GM12801 (cell line): ENCODE measurements around the gene GTF2F1.

ENCODE experiments used
- TF ChIP-seq, protein P1 (sequence below): IDR thresholded peaks from one replicate; pipeline ENCODE4 v1.5.1; 2011; ENCODE audit warnings: control low read depth; ENCODE audit not compliant: insufficient read length; ENCODE audit errors: extremely low read depth

GTF2F1 gene

DNA sequence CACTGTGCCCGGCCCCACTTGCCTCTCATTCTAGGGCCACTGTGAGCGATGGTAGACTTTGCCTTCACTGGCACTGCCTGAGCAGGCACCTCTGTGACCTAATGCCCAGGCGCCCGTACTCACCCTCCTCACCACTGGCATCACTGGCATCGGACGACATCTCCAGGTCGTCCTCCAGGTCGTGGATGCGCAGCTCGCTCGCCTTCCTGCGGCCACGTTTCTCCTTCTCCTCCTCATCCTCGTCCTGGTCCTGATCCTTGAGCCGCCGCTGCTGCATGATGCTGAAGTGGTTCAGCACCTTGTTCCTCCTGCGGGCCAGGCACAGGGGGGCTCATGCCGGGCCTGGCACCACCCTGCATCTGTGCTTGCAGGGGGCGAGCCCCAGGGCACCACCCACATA lies 9.8 kb downstream of the GTF2F1 start:
- TF ChIP-seq, protein P1, sequence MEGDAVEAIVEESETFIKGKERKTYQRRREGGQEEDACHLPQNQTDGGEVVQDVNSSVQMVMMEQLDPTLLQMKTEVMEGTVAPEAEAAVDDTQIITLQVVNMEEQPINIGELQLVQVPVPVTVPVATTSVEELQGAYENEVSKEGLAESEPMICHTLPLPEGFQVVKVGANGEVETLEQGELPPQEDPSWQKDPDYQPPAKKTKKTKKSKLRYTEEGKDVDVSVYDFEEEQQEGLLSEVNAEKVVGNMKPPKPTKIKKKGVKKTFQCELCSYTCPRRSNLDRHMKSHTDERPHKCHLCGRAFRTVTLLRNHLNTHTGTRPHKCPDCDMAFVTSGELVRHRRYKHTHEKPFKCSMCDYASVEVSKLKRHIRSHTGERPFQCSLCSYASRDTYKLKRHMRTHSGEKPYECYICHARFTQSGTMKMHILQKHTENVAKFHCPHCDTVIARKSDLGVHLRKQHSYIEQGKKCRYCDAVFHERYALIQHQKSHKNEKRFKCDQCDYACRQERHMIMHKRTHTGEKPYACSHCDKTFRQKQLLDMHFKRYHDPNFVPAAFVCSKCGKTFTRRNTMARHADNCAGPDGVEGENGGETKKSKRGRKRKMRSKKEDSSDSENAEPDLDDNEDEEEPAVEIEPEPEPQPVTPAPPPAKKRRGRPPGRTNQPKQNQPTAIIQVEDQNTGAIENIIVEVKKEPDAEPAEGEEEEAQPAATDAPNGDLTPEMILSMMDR: no peak

DNA sequence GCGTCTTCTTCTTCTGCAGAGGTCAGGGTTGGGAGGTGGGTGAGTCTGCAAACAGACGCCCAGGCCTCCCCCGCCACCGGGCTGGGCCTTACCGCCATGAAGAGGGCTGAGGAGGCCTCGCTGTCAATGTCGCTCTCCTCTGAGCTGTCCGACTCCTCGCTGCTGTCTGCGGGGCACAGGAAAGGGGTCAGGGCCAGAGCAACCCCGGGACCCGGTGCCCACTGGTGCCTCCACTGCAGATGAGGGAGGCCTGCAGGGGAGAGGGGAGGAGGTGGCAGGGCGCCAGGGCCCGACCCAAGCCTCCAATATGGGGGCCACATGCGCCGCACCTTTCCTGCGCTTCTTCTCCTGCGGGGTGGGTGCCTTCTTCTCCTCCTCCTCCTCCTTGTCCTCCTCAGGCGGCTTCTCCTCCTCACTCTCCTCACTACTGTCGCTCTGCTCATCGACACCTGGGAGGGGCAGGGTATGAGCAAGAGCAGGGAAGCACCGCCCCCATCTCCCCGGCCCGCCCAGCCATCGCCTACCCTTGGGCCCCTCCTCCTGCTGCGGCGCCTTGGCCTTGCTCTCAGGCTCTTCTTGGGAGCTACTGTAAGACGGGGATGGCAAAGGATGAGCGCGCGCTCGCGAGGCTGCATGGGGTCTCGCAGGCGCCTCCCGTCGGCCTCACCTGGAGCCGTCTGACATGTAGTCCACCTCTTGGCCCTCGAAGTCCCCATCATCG lies 11.8 kb downstream of the GTF2F1 start:
- TF ChIP-seq, protein P1: no peak

DNA sequence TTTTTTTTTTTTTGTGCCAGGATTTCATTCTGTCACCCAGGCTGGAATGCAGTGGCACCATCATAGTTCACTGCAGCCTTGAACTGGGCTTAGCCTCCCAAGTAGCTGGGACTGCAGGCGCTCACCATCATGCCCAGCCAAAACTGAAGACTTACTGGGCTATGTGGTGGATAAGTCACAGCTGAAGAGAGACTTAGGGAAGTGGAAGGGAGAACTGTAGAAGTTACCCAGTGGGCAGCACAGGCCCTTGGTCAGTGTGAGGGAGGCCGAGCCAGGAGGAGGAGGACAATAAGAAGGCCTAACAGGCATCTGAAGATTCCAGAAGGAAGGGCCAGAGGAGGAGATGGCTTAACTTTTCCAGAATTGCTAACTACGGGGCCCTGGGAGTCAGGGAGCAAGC lies 13.2 kb downstream of the GTF2F1 start:
- TF ChIP-seq, protein P1: no peak

DNA sequence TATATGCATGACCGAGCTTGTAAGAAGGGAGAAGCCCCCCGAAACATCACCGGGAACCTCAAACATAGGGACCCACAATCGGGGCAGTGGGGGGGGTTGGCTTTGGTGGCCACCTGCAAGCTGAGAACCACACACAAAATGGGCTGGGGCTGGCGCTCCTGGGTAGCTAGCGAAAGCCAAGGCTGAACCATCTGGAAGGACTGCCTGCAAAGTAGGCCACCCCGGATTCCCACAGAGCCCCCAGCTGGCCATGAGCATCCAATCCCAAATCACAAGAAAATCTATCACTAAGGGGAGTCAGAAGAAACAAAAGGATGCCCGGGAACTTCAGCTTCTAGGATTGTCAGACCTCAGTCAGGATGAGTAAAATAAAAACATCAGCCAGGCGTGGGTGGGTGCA lies 14.5 kb downstream of the GTF2F1 start:
- TF ChIP-seq, protein P1: no peak

DNA sequence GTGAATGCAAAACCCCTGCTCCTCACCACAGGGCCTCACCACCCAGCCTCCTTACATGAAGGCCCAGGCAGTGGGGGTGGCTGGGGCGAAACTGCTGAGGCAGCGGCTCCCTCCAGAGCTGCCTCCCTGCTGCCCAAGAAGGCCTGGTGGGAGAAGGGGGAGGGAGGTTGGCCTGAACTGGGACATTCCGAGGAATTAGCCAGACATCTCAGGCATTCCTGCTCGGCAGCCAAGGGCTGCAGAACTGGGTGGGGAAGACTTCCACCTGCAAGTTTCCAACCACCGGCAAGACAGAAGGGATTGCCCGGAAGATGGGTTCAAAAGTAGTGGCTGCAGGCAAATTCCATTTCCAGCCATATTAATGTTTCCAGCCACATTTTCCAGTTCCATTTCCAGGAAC lies 14.9 kb downstream of the GTF2F1 start:
- TF ChIP-seq, protein P1: no peak

DNA sequence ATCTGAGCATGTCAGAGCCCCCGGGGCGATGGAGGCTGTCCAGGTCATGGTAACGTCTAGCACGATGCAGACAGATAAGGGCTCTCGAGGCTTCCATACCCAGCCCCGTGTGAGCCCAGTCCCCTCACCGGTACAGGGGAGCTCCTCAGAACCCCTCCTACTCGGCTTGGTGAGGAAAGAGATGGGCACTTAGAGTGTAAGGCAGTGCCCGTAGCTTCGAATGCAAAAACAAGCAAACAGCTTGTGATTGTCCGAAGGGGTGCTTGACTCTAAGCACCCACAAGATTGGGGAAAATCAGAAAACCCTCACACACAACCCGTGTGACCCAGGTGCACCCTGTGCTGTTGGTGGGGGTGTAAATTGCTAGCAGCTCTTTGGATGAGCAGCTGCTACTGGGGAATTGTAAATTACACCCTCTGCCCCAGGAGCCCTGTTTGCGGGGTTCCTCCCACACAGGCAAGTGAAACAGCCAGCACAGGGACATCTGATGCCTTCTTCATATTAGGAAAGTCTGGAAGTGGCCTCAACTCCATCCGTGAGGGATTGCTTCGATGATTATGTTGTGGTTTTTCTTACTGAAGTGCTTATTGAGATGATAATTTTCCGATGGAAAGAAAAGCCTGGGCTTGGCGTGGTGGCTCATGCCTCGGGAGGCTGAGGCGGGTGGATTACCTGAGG lies 16.3 kb downstream of the GTF2F1 start:
- TF ChIP-seq, protein P1: no peak

DNA sequence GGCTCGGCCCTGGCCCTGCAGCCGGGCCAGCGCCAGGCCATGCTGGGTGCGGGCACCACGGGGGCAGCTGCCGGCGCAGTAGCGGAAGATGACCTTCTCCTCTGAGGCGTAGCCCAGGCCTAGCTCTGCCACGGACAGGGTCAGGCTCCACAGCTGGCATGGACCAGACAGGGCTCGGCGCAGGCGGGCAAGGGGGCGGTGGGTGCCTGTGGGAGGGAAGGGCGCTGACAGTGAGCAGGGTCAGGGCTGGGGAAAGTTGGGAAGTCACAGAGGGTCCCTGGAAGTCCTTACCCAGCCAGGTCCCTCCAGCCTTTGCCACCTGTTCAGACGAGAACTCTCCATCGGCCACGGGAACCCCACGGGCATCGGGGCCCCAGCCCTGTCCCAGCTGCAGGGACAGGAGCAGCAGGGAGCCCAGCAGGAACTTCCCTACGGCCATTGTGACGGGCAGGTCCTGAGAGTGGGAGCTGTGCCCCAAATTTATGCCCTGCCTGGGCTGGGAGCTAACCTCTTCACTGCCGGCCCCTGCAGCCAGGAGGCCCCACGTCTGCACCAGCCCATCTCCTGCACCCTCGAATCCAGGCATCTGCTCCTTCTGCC lies 17.5 kb downstream of the GTF2F1 start, which contains the start of gene PSPN:
TSS of gene PSPN (minus strand) at position 523 of the 600 bp plus-strand sequence. CDS start at position 439, 84 bp downstream.
- TF ChIP-seq, protein P1: no peak
